ENCODE data around the gene ZMYND8. TPM values are rescaled to one million over a fixed set of nuclear protein-coding genes. Genes with fewer than 3 reads are reported as not detected.
"Not testable (repeated sequence)": the region's sequence is repeated elsewhere in the genome, so short reads cannot be mapped to it uniquely, and the experiment has no call there.

The ZMYND8 gene
- total and polyA plus RNA-seq, 11 donors, result 11.3 to 46.4 (median 28.7) TPM

- ATAC-seq (no peak), DNase-seq (no peak)
- Histone ChIP-seq H3K36me3 (no peaks in the 10 kb centered on the region), H3K27ac (no peak overlapping the region), H3K27me3 (no peaks in the 10 kb centered on the region), H3K9me3 (no peaks in the 10 kb centered on the region), H3K4me3 (no peak overlapping the region), H3K4me1 (peaks cover 0 to 8% (median 0%) of the 10 kb centered on the region in 12 donors)
- WGBS, 4 donors, result 85 to 92% (median 88%) methylated on average over 2 of the region's 2 CpGs
- intact Hi-C loops (cut with DNase I), result no loop called here
- TF ChIP-seq, protein P1, sequence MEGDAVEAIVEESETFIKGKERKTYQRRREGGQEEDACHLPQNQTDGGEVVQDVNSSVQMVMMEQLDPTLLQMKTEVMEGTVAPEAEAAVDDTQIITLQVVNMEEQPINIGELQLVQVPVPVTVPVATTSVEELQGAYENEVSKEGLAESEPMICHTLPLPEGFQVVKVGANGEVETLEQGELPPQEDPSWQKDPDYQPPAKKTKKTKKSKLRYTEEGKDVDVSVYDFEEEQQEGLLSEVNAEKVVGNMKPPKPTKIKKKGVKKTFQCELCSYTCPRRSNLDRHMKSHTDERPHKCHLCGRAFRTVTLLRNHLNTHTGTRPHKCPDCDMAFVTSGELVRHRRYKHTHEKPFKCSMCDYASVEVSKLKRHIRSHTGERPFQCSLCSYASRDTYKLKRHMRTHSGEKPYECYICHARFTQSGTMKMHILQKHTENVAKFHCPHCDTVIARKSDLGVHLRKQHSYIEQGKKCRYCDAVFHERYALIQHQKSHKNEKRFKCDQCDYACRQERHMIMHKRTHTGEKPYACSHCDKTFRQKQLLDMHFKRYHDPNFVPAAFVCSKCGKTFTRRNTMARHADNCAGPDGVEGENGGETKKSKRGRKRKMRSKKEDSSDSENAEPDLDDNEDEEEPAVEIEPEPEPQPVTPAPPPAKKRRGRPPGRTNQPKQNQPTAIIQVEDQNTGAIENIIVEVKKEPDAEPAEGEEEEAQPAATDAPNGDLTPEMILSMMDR (IDR thresholded peaks at IDR 0.05), result no peak
- no peak for TF ChIP-seq POLR2A (IDR thresholded peaks at IDR 0.05)
Observed at GRCh38 chr20:47373206-47373733, 16.8 kb upstream of the ZMYND8 start.

DNA sequence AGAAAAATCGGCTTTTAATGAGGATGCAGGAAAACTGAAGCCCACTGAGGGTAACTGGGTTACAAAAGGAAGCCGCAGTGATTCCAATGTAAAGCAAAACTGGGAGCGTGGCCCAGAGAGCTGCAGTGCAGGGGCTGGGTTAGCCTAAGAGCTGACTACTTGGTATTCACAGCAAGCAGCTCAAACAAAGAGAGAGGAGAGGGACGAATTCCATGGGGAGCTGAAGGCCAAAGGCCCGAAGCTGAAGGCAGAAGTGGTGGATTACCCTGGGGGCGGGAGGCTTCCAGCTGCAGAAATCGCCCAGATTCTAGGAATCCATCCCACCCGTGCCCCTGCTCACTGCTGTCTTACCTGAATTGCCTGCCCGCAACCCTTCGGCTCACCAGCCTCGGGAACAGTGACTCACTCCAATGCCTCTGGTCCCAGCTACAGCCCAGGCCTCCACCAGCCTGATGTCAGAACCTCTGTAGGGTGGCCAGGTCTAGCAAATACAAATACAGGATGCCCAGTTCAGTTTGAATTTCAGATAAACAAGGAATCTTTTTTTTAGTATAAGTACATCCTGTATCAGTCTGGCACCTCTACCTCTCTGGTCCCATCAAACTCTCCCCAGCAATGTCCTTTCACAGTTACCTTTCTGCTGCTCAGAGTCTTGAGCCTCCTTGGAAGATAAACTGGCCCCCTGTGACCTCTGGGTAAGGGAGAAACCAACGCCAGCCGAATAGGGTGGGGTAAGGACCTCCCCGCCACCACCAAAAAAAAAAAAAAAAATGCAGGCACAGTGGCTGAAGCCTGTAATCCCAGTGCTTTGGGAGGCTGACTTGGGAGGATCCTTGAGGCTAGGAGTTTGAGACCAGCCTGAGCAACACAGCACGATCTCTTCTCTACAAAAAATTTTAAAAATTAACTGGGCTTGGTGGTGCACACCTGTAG, 14.6 kb upstream of the ZMYND8 start:
- TF ChIP-seq POLR2A (IDR thresholded peaks at IDR 0.05), result no peak
- TF ChIP-seq, protein P1 (IDR thresholded peaks at IDR 0.05), result no peak
- no peak overlapping the region for H3K27ac ChIP-seq
- peaks cover 0 to 8% (median 0%) of the 10 kb centered on the region in 12 donors for H3K4me1 ChIP-seq
- no peaks in the 10 kb centered on the region for H3K27me3 ChIP-seq
- ATAC-seq, result no peak
- no peak for DNase-seq
- H3K36me3 ChIP-seq, result no peaks in the 10 kb centered on the region
- H3K9me3 ChIP-seq, result no peaks in the 10 kb centered on the region
- WGBS, 4 donors, result 91 to 93% (median 92%) methylated on average over 15 of the region's 15 CpGs
- intact Hi-C loops (cut with DNase I), result no loop called here
- H3K4me3 ChIP-seq, result no peak overlapping the region

DNA sequence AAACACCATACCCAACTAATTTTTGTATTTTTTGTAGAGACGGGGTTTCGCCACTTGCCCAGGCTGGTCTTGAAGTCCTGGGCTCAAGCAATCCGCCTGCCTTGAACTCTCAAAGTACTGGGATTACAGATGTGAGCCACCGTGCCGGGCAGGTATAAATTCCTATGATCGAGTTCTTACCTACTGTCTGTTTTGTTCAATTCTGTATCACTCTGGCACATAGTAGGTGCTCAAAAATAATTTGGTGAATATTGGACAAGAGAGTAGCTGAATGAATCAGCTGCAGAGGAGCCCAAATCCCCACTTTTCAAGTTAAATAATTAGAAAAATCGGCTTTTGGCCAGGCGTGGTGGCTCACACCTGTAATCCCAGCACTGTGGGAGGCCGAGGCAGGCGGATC, 13.7 kb upstream of the ZMYND8 start:
- Histone ChIP-seq H3K4me1 (peaks cover 0 to 8% (median 0%) of the 10 kb centered on the region in 12 donors), H3K27me3 (no peaks in the 10 kb centered on the region), H3K9me3 (no peaks in the 10 kb centered on the region), H3K27ac (no peak overlapping the region), H3K4me3 (no peak overlapping the region), H3K36me3 (no peaks in the 10 kb centered on the region)
- intact Hi-C loops (cut with DNase I), result no loop called here
- DNase-seq (no peak), ATAC-seq (no peak)
- TF ChIP-seq, protein P1 (IDR thresholded peaks at IDR 0.05), result no peak
- no peak for TF ChIP-seq POLR2A (IDR thresholded peaks at IDR 0.05)
- 95 to 99% (median 98%) methylated on average over 10 of the region's 10 CpGs for WGBS, 4 donors

- 93 to 95% (median 94%) methylated on average over 7 of the region's 7 CpGs for WGBS, 4 donors
- no peak for DNase-seq
- TF ChIP-seq, protein P1 (IDR thresholded peaks at IDR 0.05), result no peak
- no peak for TF ChIP-seq POLR2A (IDR thresholded peaks at IDR 0.05)
Observed at GRCh38 chr20:47368301-47368700, 11.8 kb upstream of the ZMYND8 start.

GRCh38 chr20:47366301-47366700, 9.8 kb upstream of the ZMYND8 start:
- intact Hi-C loops (cut with DNase I), result loop anchor here in 1 of 10 donors (5.0 kb wide), 1 partner anchor 159 kb away; no protein-coding TSS in a partner anchor
- H3K27ac ChIP-seq, H3K9me3 ChIP-seq, DNase-seq, H3K4me3 ChIP-seq, H3K27me3 ChIP-seq, ATAC-seq, H3K36me3 ChIP-seq: not testable (repeated sequence)
- 89 to 96% (median 94%) methylated on average over 11 of the region's 11 CpGs for whole genome bisulfite sequencing, 4 donors
- peaks cover 3 to 16% (median 7%) of the 10 kb centered on the region in 12 donors for H3K4me1 ChIP-seq

More at GRCh38 chr20:47368301-47368700, 11.8 kb upstream of the ZMYND8 start:
- Histone ChIP-seq H3K27ac (no peak overlapping the region), H3K4me3 (no peak overlapping the region), H3K9me3 (no peaks in the 10 kb centered on the region), H3K27me3 (no peaks in the 10 kb centered on the region), H3K4me1 (peaks cover 0 to 8% (median 0%) of the 10 kb centered on the region in 12 donors), H3K36me3 (no peaks in the 10 kb centered on the region)
- ATAC-seq, result no peak
- intact Hi-C loops (cut with DNase I), result loop anchor here in 1 of 10 donors (5.0 kb wide), 1 partner anchor 161 kb away; no protein-coding TSS in a partner anchor

Data from heart left ventricle (tissue), 16 donors.